Caki2 (cell line): ENCODE results near the gene CCT7. TPM values are rescaled to one million over a fixed set of nuclear protein-coding genes. Genes with fewer than 3 reads are reported as not detected.
A peak's percentile ranks its signal among the peaks of the same experiment; 100 is the strongest.

Experiments used
- DNase-seq: peaks from one replicate; pipeline ENCODE4 v3.0.0-alpha.2; 2015; ENCODE audit warnings: low read depth
- in situ Hi-C: cut with HindIII; loops from 2 replicates; pipeline ENCODE4 v1.10.0; 2016; ENCODE audit warnings: low sequenced_read_pairs, low pct_unique_long_range_greater_than_20kb, mixed read lengths
- total RNA-seq: library from RNA; depleted of rRNA; stranded (reverse); fragments of >200 nt; shearing (Covaris generic); gene quantifications from 2 replicates; pipeline ENCODE4 v1.2.3, GENCODE V29; 2014; ENCODE audit warnings: low replicate concordance

The CCT7 gene
- total RNA-seq, 1 experiment from 2014 or later = 684 TPM

- DNase-seq = no peak
- in situ Hi-C loops = no loop called here
Observed at GRCh38 chr2:73284296-73285158, 50.4 kb downstream of the CCT7 start, which contains the start of gene FBXO41. Gene FBXO41 (minus strand): TSS chr2:73284478. CDS start chr2:73269630, 14,848 bp downstream.

- no peak for DNase-seq
- in situ Hi-C loops = no loop called here
Observed at GRCh38 chr2:73285159-73285739, 51.1 kb downstream of the CCT7 start.

- in situ Hi-C loops = no loop called here
- DNase-seq = no peak
Observed at GRCh38 chr2:73286134-73286655, 52.1 kb downstream of the CCT7 start.

GRCh38 chr2:73289304-73289703 is 55.2 kb downstream of the CCT7 start:
- no peak for DNase-seq
- in situ Hi-C loops = no loop called here

- DNase-seq = no peak
- in situ Hi-C loops = no loop called here
Observed at GRCh38 chr2:73290049-73290839, 56.1 kb downstream of the CCT7 start.

- DNase-seq = peak; percentile 72
- in situ Hi-C loops = no loop called here
Observed at GRCh38 chr2:73291093-73291460, 57.0 kb downstream of the CCT7 start.

GRCh38 chr2:73291461-73292315 is 57.6 kb downstream of the CCT7 start:
- in situ Hi-C loops = no loop called here
- no peak for DNase-seq

- in situ Hi-C loops = no loop called here
- no peak for DNase-seq
Observed at GRCh38 chr2:73292316-73292905, 58.3 kb downstream of the CCT7 start.

- in situ Hi-C loops = no loop called here
- DNase-seq = no peak
Observed at GRCh38 chr2:73292906-73293533, 58.9 kb downstream of the CCT7 start.

- in situ Hi-C loops = no loop called here
- peak; percentile 44 for DNase-seq
Observed at GRCh38 chr2:73293534-73294171, 59.5 kb downstream of the CCT7 start, which contains the start of gene EGR4. Gene EGR4 (minus strand): TSS chr2:73293548. CDS start chr2:73293317, 231 bp downstream.

GRCh38 chr2:73294239-73294638 is 60.1 kb downstream of the CCT7 start:
- in situ Hi-C loops = no loop called here
- no peak for DNase-seq

GRCh38 chr2:73295751-73296400 is 61.8 kb downstream of the CCT7 start:
- DNase-seq = no peak
- in situ Hi-C loops = no loop called here

- in situ Hi-C loops = no loop called here
Observed at GRCh38 chr2:73297151-73297559, 63.0 kb downstream of the CCT7 start.

GRCh38 chr2:73297586-73297985 is 63.5 kb downstream of the CCT7 start:
- in situ Hi-C loops = no loop called here
- DNase-seq = no peak

More at GRCh38 chr2:73297151-73297559, 63.0 kb downstream of the CCT7 start:
- no peak for DNase-seq

- in situ Hi-C loops = no loop called here
- DNase-seq = no peak
Observed at GRCh38 chr2:73300926-73301325, 66.8 kb downstream of the CCT7 start.

GRCh38 chr2:73301636-73302035 is 67.5 kb downstream of the CCT7 start:
- DNase-seq = no peak
- in situ Hi-C loops = no loop called here
